Effector memory CD4-positive, alpha-beta T cell (primary cell): ENCODE results near the gene KCNK15.

ENCODE experiments used
- DNase-seq, 3 donors: peaks; one replicate each; pipeline ENCODE4 v3.0.0-alpha.2; 2020
- H3K27ac ChIP-seq: 2 replicates; pipeline ENCODE4 v1.7.0; 2013; ENCODE audit warnings: mild to moderate bottlenecking, low read length, moderate library complexity; ENCODE audit not compliant: insufficient read depth, poor library complexity, severe bottlenecking
- H3K27me3 ChIP-seq: replicated peaks from 2 replicates; pipeline ENCODE4 v1.7.0; 2013; ENCODE audit warnings: mild to moderate bottlenecking, low read length; ENCODE audit not compliant: insufficient read depth, control insufficient read depth, poor library complexity, severe bottlenecking
- H3K36me3 ChIP-seq: 2 replicates; pipeline ENCODE4 v1.7.0; 2013; ENCODE audit warnings: mild to moderate bottlenecking, low read length, moderate library complexity; ENCODE audit not compliant: control insufficient read depth, insufficient read depth
- H3K4me1 ChIP-seq: 2 replicates; pipeline ENCODE4 v1.7.0; 2013; ENCODE audit warnings: low read length, mild to moderate bottlenecking; ENCODE audit not compliant: control insufficient read depth, insufficient read depth, poor library complexity, severe bottlenecking
- H3K4me3 ChIP-seq: 2 replicates; pipeline ENCODE4 v1.7.0; 2013; ENCODE audit warnings: low read length, low read depth, mild to moderate bottlenecking; ENCODE audit not compliant: insufficient read depth, poor library complexity, severe bottlenecking
- H3K9me3 ChIP-seq: 2 replicates; pipeline ENCODE4 v1.7.0; 2013; ENCODE audit warnings: mild to moderate bottlenecking, low read length, moderate library complexity; ENCODE audit not compliant: control insufficient read depth

KCNK15 gene

DNA sequence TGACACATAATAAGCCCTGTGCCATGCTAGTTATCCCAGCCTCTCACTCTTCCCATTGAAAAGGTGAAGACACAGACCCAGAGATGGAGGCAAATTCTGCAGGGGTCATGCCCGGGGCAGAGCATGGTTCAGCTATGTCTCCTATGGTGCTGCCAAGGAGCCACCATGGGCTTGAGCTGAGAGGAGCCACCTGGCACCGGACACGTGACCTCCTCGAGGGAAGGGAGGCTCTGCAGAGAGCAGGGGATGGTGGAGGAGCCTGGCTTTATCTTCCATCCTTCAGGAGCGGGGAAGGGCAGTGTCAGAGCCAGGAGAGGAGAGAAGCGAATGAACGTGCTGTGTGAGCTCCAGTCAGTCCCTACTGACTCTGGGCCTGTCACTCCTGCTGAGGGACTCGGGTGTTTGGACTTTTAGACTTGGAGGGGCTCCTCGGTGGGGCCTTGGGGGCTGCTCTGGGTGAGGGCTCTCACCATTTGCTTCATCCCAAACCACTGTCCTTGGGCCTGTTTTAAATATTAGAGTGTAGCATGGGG, 41.6 kb upstream of the KCNK15 start:
- DNase-seq: no peak
- Histone ChIP-seq H3K27me3 (no peaks in the 10 kb centered on the region), H3K4me3 (no peak overlapping the region), H3K27ac (no peak overlapping the region), H3K9me3 (no peaks in the 10 kb centered on the region), H3K4me1 (no peaks in the 10 kb centered on the region), H3K36me3 (no peaks in the 10 kb centered on the region)

DNA sequence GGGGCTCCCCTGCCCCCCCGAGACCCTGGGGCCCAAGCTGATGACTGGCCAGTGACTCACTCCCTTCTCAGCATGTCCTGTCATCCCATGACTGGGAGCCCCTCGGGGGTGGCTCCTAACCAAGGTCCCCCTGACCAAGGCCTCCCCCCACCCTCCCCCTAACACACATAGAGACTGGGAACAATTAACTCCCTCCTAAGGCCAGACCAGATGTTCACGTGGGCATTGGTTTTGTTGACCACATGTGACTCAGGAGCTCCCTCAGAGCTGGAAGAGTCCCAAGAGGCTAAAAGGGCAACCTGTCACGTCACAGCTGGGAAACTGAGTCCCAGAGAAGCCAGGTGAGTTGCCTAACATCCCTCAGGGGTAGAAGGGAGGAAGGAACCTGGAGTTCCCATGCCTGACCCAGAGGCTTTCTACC, 41.1 kb upstream of the KCNK15 start:
- no peaks in the 10 kb centered on the region for H3K36me3 ChIP-seq
- H3K27ac ChIP-seq: no peak overlapping the region
- no peaks in the 10 kb centered on the region for H3K9me3 ChIP-seq
- no peak for DNase-seq
- H3K4me3 ChIP-seq: no peak overlapping the region
- no peaks in the 10 kb centered on the region for H3K27me3 ChIP-seq
- no peaks in the 10 kb centered on the region for H3K4me1 ChIP-seq

DNA sequence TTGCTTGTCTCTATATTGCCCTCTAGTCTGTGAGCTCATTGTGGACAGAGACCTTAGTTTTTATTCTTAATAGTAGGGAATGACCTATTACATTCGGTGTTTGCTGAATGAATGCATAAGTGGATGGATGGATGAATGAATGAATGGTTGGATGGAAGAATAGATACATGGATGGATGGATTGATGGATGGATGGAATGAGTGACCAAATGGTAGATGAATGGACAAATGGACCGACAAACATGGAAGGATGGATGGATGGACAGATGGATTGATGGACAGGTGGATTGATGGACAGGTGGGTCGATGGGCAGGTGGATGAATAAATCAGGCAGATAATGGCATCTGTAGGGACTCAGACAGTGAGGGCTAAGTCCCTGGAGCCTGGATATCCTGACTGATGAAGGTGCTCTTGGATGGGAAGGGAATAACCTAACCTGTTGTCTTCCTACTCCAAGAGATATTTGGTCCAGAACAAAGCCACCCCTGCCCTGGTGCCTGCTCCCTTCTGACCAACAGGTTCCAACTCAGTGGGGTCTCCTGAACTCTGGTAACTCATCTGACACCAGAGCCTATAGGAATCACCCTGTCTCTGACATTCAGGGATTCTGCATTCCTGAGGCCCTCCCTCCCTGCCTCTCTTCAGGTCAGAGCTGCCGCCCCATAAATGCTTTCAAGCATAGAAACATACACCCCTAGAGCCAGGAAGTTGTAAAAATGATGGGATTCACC, 40.1 kb upstream of the KCNK15 start:
- Histone ChIP-seq H3K4me3 (no peak overlapping the region), H3K9me3 (no peaks in the 10 kb centered on the region), H3K4me1 (no peaks in the 10 kb centered on the region), H3K36me3 (no peaks in the 10 kb centered on the region), H3K27me3 (no peaks in the 10 kb centered on the region), H3K27ac (no peak overlapping the region)
- DNase-seq: no peak

- no peaks in the 10 kb centered on the region for H3K36me3 ChIP-seq
- H3K4me3 ChIP-seq: no peak overlapping the region
- DNase-seq: no peak
- no peak overlapping the region for H3K27ac ChIP-seq
- H3K9me3 ChIP-seq: no peaks in the 10 kb centered on the region
- no peaks in the 10 kb centered on the region for H3K27me3 ChIP-seq
- no peaks in the 10 kb centered on the region for H3K4me1 ChIP-seq
Observed at GRCh38 chr20:44706301-44707017, 39.2 kb upstream of the KCNK15 start.

- Histone ChIP-seq H3K36me3 (no peaks in the 10 kb centered on the region), H3K27ac (no peak overlapping the region), H3K4me1 (no peaks in the 10 kb centered on the region), H3K27me3 (no peaks in the 10 kb centered on the region), H3K9me3 (no peaks in the 10 kb centered on the region), H3K4me3 (no peak overlapping the region)
- no peak for DNase-seq
Observed at GRCh38 chr20:44707018-44707579, 38.6 kb upstream of the KCNK15 start.

GRCh38 chr20:44709380-44709779, 36.3 kb upstream of the KCNK15 start:
- Histone ChIP-seq H3K27ac (no peak overlapping the region), H3K4me3 (no peak overlapping the region), H3K36me3 (no peaks in the 10 kb centered on the region), H3K9me3 (no peaks in the 10 kb centered on the region), H3K27me3 (no peaks in the 10 kb centered on the region), H3K4me1 (no peaks in the 10 kb centered on the region)
- no peak for DNase-seq

- no peak for DNase-seq
- Histone ChIP-seq H3K9me3 (no peaks in the 10 kb centered on the region), H3K27me3 (no peaks in the 10 kb centered on the region), H3K4me1 (no peaks in the 10 kb centered on the region), H3K4me3 (no peak overlapping the region), H3K36me3 (no peaks in the 10 kb centered on the region), H3K27ac (no peak overlapping the region)
Observed at GRCh38 chr20:44709797-44710196, 35.9 kb upstream of the KCNK15 start.

- no peaks in the 10 kb centered on the region for H3K4me1 ChIP-seq
- H3K9me3 ChIP-seq: no peaks in the 10 kb centered on the region
- H3K27ac ChIP-seq: no peak overlapping the region
- H3K36me3 ChIP-seq: no peaks in the 10 kb centered on the region
- no peaks in the 10 kb centered on the region for H3K27me3 ChIP-seq
- no peak for DNase-seq
- H3K4me3 ChIP-seq: no peak overlapping the region
Observed at GRCh38 chr20:44711237-44711636, 34.4 kb upstream of the KCNK15 start.

DNA sequence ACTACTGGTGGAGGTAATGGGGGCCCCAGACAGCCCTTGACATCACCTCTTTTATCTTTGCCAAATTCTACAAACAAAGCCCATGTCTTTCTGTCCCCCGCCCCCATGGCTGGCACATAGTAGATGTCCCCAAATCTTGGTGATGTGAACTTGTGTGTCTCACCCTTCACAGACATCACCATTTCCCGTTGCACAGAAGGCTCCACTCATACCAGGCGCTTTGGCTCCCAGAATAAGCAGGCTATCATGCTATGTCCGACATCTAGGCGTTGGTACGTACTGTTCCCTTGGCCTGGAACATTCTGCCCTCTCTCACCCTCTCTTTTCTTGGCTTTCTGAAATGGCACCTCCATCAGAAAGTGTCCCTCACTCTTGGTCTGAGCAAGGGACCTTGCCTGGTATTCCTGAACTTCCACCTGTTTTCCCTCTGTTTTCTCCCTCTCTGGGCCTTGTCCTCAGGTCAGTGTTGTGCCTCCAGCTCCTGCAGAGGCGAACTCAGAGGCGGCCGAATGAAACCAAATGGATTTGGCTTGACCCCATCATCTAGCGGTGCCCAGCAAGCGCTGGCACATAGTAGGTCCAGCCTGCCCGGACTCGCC, 31.5 kb upstream of the KCNK15 start:
- H3K4me3 ChIP-seq: no peak overlapping the region
- no peak overlapping the region for H3K27ac ChIP-seq
- H3K9me3 ChIP-seq: no peaks in the 10 kb centered on the region
- no peaks in the 10 kb centered on the region for H3K36me3 ChIP-seq
- H3K4me1 ChIP-seq: no peaks in the 10 kb centered on the region
- no peak for DNase-seq
- H3K27me3 ChIP-seq: no peaks in the 10 kb centered on the region
